K562 (cell line): Measurements from ENCODE around the gene CTNNA3.

ENCODE experiments used
- NFATC3 ChIP-seq: fragments of 450-650 bp; IDR thresholded peaks from 2 replicates; pipeline ENCODE4 v1.6.1; 2017; ENCODE audit warnings: mild to moderate bottlenecking
- ZKSCAN1 ChIP-seq: fragments of 150-350 bp; IDR thresholded peaks from 2 replicates; pipeline ENCODE4 v1.6.1; 2016; ENCODE audit warnings: low read depth, low read length
- TF ChIP-seq, protein P1 (sequence below), 3 experiments: IDR thresholded peaks in 2 of 3; conservative IDR thresholded peaks in 1 of 3; 2 replicates each; pipeline ENCODE4 v1.5.1; 2011 to 2012; ENCODE audit warnings: low read length in 3 of 3, mild to moderate bottlenecking in 3 of 3, control low read depth in 2 of 3, improper control_type of control experiment in 1 of 3, inconsistent platforms in 1 of 3, low read depth in 1 of 3, mixed read lengths in 1 of 3, moderate library complexity in 1 of 3; ENCODE audit not compliant: insufficient read depth in 2 of 3

- TF ChIP-seq NFATC3 = no peak
- TF ChIP-seq, protein P1, sequence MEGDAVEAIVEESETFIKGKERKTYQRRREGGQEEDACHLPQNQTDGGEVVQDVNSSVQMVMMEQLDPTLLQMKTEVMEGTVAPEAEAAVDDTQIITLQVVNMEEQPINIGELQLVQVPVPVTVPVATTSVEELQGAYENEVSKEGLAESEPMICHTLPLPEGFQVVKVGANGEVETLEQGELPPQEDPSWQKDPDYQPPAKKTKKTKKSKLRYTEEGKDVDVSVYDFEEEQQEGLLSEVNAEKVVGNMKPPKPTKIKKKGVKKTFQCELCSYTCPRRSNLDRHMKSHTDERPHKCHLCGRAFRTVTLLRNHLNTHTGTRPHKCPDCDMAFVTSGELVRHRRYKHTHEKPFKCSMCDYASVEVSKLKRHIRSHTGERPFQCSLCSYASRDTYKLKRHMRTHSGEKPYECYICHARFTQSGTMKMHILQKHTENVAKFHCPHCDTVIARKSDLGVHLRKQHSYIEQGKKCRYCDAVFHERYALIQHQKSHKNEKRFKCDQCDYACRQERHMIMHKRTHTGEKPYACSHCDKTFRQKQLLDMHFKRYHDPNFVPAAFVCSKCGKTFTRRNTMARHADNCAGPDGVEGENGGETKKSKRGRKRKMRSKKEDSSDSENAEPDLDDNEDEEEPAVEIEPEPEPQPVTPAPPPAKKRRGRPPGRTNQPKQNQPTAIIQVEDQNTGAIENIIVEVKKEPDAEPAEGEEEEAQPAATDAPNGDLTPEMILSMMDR (IDR thresholded peaks at IDR 0.05 in 2 of 3, conservative IDR thresholded peaks at IDR 0.05 in 1 of 3; ENCODE audit: insufficient read depth in 2 of 3, low read depth in 1 of 3, low read length in 3 of 3) = no peak
- TF ChIP-seq ZKSCAN1 = no peak
These were observed 1755.0 kb downstream of the CTNNA3 start for GRCh38 chr10:65940816-65941662.
